Trophoblast cell (in vitro differentiated cells and primary cell): ENCODE data around the gene JAZF1.

Experiments used
- DNase-seq, 2 donors: peaks; one replicate each; pipeline ENCODE4 v3.0.0-alpha.2; 2016
- H2AFZ ChIP-seq: 2 replicates; pipeline ENCODE4 v1.6.1; 2013; ENCODE audit warnings: low read length, moderate library complexity, mild to moderate bottlenecking; ENCODE audit not compliant: insufficient read depth, poor library complexity
- H2AK5ac ChIP-seq: 2 replicates; pipeline ENCODE4 v1.6.1; 2013; ENCODE audit warnings: mild to moderate bottlenecking, low read length
- H2BK120ac ChIP-seq: 2 replicates; pipeline ENCODE4 v1.6.1; 2013; ENCODE audit warnings: low read length, mild to moderate bottlenecking, moderate library complexity; ENCODE audit not compliant: insufficient read depth, poor library complexity
- H2BK12ac ChIP-seq: 2 replicates; pipeline ENCODE4 v1.6.1; 2013; ENCODE audit warnings: mild to moderate bottlenecking, low read length, moderate library complexity
- H2BK5ac ChIP-seq: 2 replicates; pipeline ENCODE4 v1.6.1; 2013; ENCODE audit warnings: low read length, low read depth, moderate library complexity, mild to moderate bottlenecking; ENCODE audit not compliant: poor library complexity
- H3K14ac ChIP-seq: 2 replicates; pipeline ENCODE4 v1.6.1; 2013; ENCODE audit warnings: mild to moderate bottlenecking, low read length
- H3K18ac ChIP-seq: 2 replicates; pipeline ENCODE4 v1.6.1; 2013; ENCODE audit warnings: mild to moderate bottlenecking, low read length
- H3K23ac ChIP-seq: 2 replicates; pipeline ENCODE4 v1.6.1; 2013; ENCODE audit warnings: low read length
- H3K27ac ChIP-seq: 2 replicates; pipeline ENCODE4 v1.5.1; 2013; ENCODE audit warnings: low read depth, mild to moderate bottlenecking, inconsistent platforms, low read length, moderate library complexity
- H3K27me3 ChIP-seq: 2 replicates; pipeline ENCODE4 v1.6.1; 2013; ENCODE audit warnings: inconsistent platforms, mild to moderate bottlenecking, low read length, moderate library complexity; ENCODE audit not compliant: insufficient read depth
- H3K36me3 ChIP-seq, 2 experiments: 1 replicate in 1 of 2; 2 replicates in 1 of 2; pipeline ENCODE4 v1.6.1; 2013; ENCODE audit warnings: low read length in 2 of 2, mild to moderate bottlenecking in 2 of 2, moderate library complexity in 1 of 2; ENCODE audit not compliant: insufficient read depth in 2 of 2, control insufficient read depth in 1 of 2
- H3K4ac ChIP-seq: 2 replicates; pipeline ENCODE4 v1.6.1; 2013; ENCODE audit warnings: low read depth, mild to moderate bottlenecking, low read length, moderate library complexity
- H3K4me1 ChIP-seq, 2 experiments: 1 replicate in 1 of 2; 2 replicates in 1 of 2; pipeline ENCODE4 v1.6.1; 2013; ENCODE audit warnings: low read length in 2 of 2, mild to moderate bottlenecking in 2 of 2, moderate library complexity in 1 of 2; ENCODE audit not compliant: insufficient read depth in 2 of 2, control insufficient read depth in 1 of 2
- H3K4me2 ChIP-seq: 2 replicates; pipeline ENCODE4 v1.6.1; 2013; ENCODE audit warnings: inconsistent platforms, mild to moderate bottlenecking, low read length, moderate library complexity
- H3K4me3 ChIP-seq: 2 replicates; pipeline ENCODE4 v1.5.1; 2013; ENCODE audit warnings: mild to moderate bottlenecking, low read depth, low read length, inconsistent platforms
- H3K79me1 ChIP-seq: one replicate; pipeline ENCODE4 v1.6.1; 2013; ENCODE audit warnings: low read length
- H3K79me2 ChIP-seq: 2 replicates; pipeline ENCODE4 v1.6.1; 2013; ENCODE audit warnings: low read length, mild to moderate bottlenecking; ENCODE audit not compliant: control insufficient read depth, insufficient read depth, poor library complexity
- H3K9ac ChIP-seq: 2 replicates; pipeline ENCODE4 v1.6.1; 2013; ENCODE audit warnings: mild to moderate bottlenecking, low read length
- H3K9me3 ChIP-seq: 2 replicates; pipeline ENCODE4 v1.6.1; 2013; ENCODE audit warnings: low read depth, mild to moderate bottlenecking, control low read depth, inconsistent platforms, low read length; ENCODE audit not compliant: insufficient read depth
- H4K12ac ChIP-seq: 2 replicates; pipeline ENCODE4 v1.6.1; 2013; ENCODE audit warnings: low read depth, mild to moderate bottlenecking, low read length, moderate library complexity
- H4K8ac ChIP-seq: 2 replicates; pipeline ENCODE4 v1.6.1; 2013; ENCODE audit warnings: low read depth, mild to moderate bottlenecking, low read length, moderate library complexity
- H4K91ac ChIP-seq: one replicate; pipeline ENCODE4 v1.6.1; 2013; ENCODE audit warnings: low read depth, mild to moderate bottlenecking, low read length, moderate library complexity
- WGBS: extraction: QIAGEN DNeasy Blood & Tissue Kit; methylation state at CpG from one replicate; pipeline ENCODE4 v1.1.7; 2013; ENCODE audit warnings: missing lambda C conversion rate; ENCODE audit not compliant: insufficient read length, insufficient coverage; ENCODE audit errors: extremely low coverage; 5-methylcytosine and 5-hydroxymethylcytosine counted together

JAZF1 gene

GRCh38 chr7:27885652-27886051 is 294.9 kb downstream of the JAZF1 start:
- Histone ChIP-seq H3K4me3 (no peak overlapping the region), H3K9ac (no peak overlapping the region), H3K79me2 (no peaks in the 10 kb centered on the region), H3K27ac (no peak overlapping the region), H3K36me3 (no peaks in the 10 kb centered on the region), H4K12ac (no peak overlapping the region), H3K27me3 (no peaks in the 10 kb centered on the region), H3K4ac (no peak overlapping the region), H3K18ac (no peak overlapping the region), H3K9me3 (no peaks in the 10 kb centered on the region), H3K4me1 (peaks cover 0 to 4% of the 10 kb centered on the region in 2 experiments), H3K23ac (no peak overlapping the region), H2BK12ac (no peak overlapping the region), H3K4me2 (no peak overlapping the region), H4K8ac (no peak overlapping the region), H3K79me1 (no peaks in the 10 kb centered on the region), H2AK5ac (no peak overlapping the region), H3K14ac (no peak overlapping the region), H4K91ac (no peak overlapping the region), H2AFZ (no peak overlapping the region), H2BK120ac (no peak overlapping the region), H2BK5ac (no peak overlapping the region)
- WGBS: no CpG with 5 or more reads among the region's 2 CpGs
- no peak for DNase-seq

GRCh38 chr7:27883696-27884095 is 296.9 kb downstream of the JAZF1 start:
- Histone ChIP-seq H3K4me2 (no peak overlapping the region), H3K4me1 (peaks cover 0 to 4% of the 10 kb centered on the region in 2 experiments), H4K91ac (no peak overlapping the region), H3K27ac (no peak overlapping the region), H2BK12ac (no peak overlapping the region), H2BK5ac (no peak overlapping the region), H3K9ac (no peak overlapping the region), H3K79me1 (no peaks in the 10 kb centered on the region), H3K18ac (no peak overlapping the region), H2AFZ (no peak overlapping the region), H3K27me3 (no peaks in the 10 kb centered on the region), H3K9me3 (no peaks in the 10 kb centered on the region), H3K14ac (no peak overlapping the region), H4K12ac (no peak overlapping the region), H3K79me2 (no peaks in the 10 kb centered on the region), H2AK5ac (no peak overlapping the region), H3K4ac (no peak overlapping the region), H3K36me3 (no peaks in the 10 kb centered on the region), H3K23ac (no peak overlapping the region), H3K4me3 (no peak overlapping the region), H2BK120ac (no peak overlapping the region), H4K8ac (no peak overlapping the region)
- WGBS: no CpG with 5 or more reads among the region's 4 CpGs
- DNase-seq: no peak

GRCh38 chr7:27876756-27877155 is 303.8 kb downstream of the JAZF1 start:
- Histone ChIP-seq H3K4ac (no peak overlapping the region), H3K4me3 (no peak overlapping the region), H3K18ac (no peak overlapping the region), H3K9me3 (no peaks in the 10 kb centered on the region), H4K8ac (no peak overlapping the region), H3K4me2 (no peak overlapping the region), H3K27me3 (no peaks in the 10 kb centered on the region), H2BK5ac (no peak overlapping the region), H2AFZ (no peak overlapping the region), H4K12ac (no peak overlapping the region), H2AK5ac (no peak overlapping the region), H2BK12ac (no peak overlapping the region), H3K14ac (no peak overlapping the region), H4K91ac (no peak overlapping the region), H3K9ac (no peak overlapping the region), H3K79me2 (no peaks in the 10 kb centered on the region), H3K27ac (no peak overlapping the region), H3K23ac (no peak overlapping the region), H2BK120ac (no peak overlapping the region), H3K4me1 (no peaks in the 10 kb centered on the region), H3K79me1 (no peaks in the 10 kb centered on the region), H3K36me3 (no peaks in the 10 kb centered on the region)
- no peak for DNase-seq
- WGBS: no CpG with 5 or more reads among the region's 8 CpGs

- no peak for DNase-seq
- Histone ChIP-seq H3K18ac (no peak overlapping the region), H2BK12ac (no peak overlapping the region), H3K27ac (no peak overlapping the region), H2BK120ac (no peak overlapping the region), H3K36me3 (no peaks in the 10 kb centered on the region), H3K79me1 (no peaks in the 10 kb centered on the region), H3K9ac (no peak overlapping the region), H3K4ac (no peak overlapping the region), H3K9me3 (no peaks in the 10 kb centered on the region), H3K14ac (no peak overlapping the region), H3K4me3 (no peak overlapping the region), H3K79me2 (no peaks in the 10 kb centered on the region), H3K4me1 (no peaks in the 10 kb centered on the region), H3K23ac (no peak overlapping the region), H4K8ac (no peak overlapping the region), H3K4me2 (no peak overlapping the region), H3K27me3 (no peaks in the 10 kb centered on the region), H2BK5ac (no peak overlapping the region), H4K91ac (no peak overlapping the region), H4K12ac (no peak overlapping the region), H2AFZ (no peak overlapping the region), H2AK5ac (no peak overlapping the region)
- WGBS: no CpG with 5 or more reads among the region's 2 CpGs
Observed at GRCh38 chr7:27875832-27876231, 304.8 kb downstream of the JAZF1 start.
